Gastrocnemius medialis (tissue), 4 donors: ENCODE data around the gene CD244. TPM values are rescaled to one million over a fixed set of nuclear protein-coding genes. Genes with fewer than 3 reads are reported as not detected.
"Not testable (repeated sequence)": the region's sequence is repeated elsewhere in the genome, so short reads cannot be mapped to it uniquely, and the experiment has no call there.

ENCODE experiments used
- ATAC-seq, 2 donors: fragments of 150-250 bp; one replicate each; pipeline ENCODE4 v1.9.1; 2016
- DNase-seq, 2 donors: peaks; one replicate each; pipeline ENCODE4 v3.0.0-alpha.2; 2019
- H3K27ac ChIP-seq, 4 donors: fragments of 200-600 bp; sonication (generic); 1 replicate in 1 of 4; 2 replicates in 3 of 4; pipeline ENCODE4 v1.5.1; 2016 to 2018; ENCODE audit warnings: mild to moderate bottlenecking in 2 of 4, moderate library complexity in 1 of 4
- H3K27me3 ChIP-seq, 3 donors: fragments of 200-600 bp; sonication (generic) in 2 of 3; 1 replicate in 1 of 3; 2 replicates in 2 of 3; pipeline versions ENCODE4 v1.5.1 to v1.6.0; 2016 to 2019; ENCODE audit warnings: mild to moderate bottlenecking in 1 of 3, moderate library complexity in 1 of 3
- H3K36me3 ChIP-seq, 2 donors: fragments of 200-600 bp; sonication (generic) in 1 of 2; one replicate each; pipeline ENCODE4 v1.5.1; 2017 to 2018
- H3K4me1 ChIP-seq, 2 donors: fragments of 200-600 bp; sonication (generic) in 1 of 2; one replicate each; pipeline ENCODE4 v1.5.1; 2016 to 2017; ENCODE audit warnings: mild to moderate bottlenecking in 2 of 2
- H3K4me3 ChIP-seq, 4 donors: fragments of 200-600 bp; sonication (generic) in 3 of 4; 1 replicate in 1 of 4; 2 replicates in 3 of 4; pipeline ENCODE4 v1.5.1; 2016 to 2019; ENCODE audit warnings: mild to moderate bottlenecking in 2 of 4
- H3K9me3 ChIP-seq, 3 donors: fragments of 200-600 bp; sonication (generic) in 2 of 3; 1 replicate in 1 of 3; 2 replicates in 2 of 3; pipeline ENCODE4 v1.5.1; 2016 to 2019
- CTCF ChIP-seq, 5 experiments: fragments of 450-650 bp in 3 of 5; fragments of 200-600 bp in 2 of 5; sonication (generic) in 2 of 5; IDR thresholded peaks in 4 of 5; conservative IDR thresholded peaks in 1 of 5; 1 replicate in 4 of 5; 2 replicates in 1 of 5; pipeline ENCODE4 v1.5.1; 2016 to 2019; ENCODE audit warnings: antibody characterized with exemption in 5 of 5, mild to moderate bottlenecking in 3 of 5, moderate library complexity in 3 of 5
- POLR2A ChIP-seq, 2 donors: fragments of 450-650 bp; IDR thresholded peaks; one replicate each; pipeline ENCODE4 v1.6.1; 2017; ENCODE audit warnings: antibody characterized with exemption in 2 of 2, mild to moderate bottlenecking in 2 of 2, moderate library complexity in 2 of 2
- in situ Hi-C, 4 donors: fragments of 200-750 bp; cut with MboI; loops; one replicate each; pipeline versions ENCODE4 v1.15.0 to v1.8.0; 2017; ENCODE audit warnings: low sequenced_read_pairs in 4 of 4
- intact Hi-C: fragments of 100-400 bp; cut with DNase I; formaldehyde crosslinking; loops from one replicate; pipeline ENCODE4 v1.15.1; 2023; ENCODE audit warnings: low total_unique reads
- total RNA-seq, 4 donors: library from RNA; depleted of rRNA; stranded (reverse); fragments of >200 nt; gene quantifications; one replicate each; pipeline versions ENCODE4 v1.1.0 to v1.2.3, GENCODE V29; 2016

CD244 gene
- total RNA-seq, 4 donors from 2014 or later: not detected

GRCh38 chr1:160883581-160884513, 21.2 kb upstream of the CD244 start:
- Histone ChIP-seq H3K4me1 (no peaks in the 10 kb centered on the region), H3K27ac (no peak overlapping the region), H3K9me3 (no peaks in the 10 kb centered on the region), H3K27me3 (no peaks in the 10 kb centered on the region), H3K4me3 (no peak overlapping the region), H3K36me3 (no peaks in the 10 kb centered on the region)
- TF ChIP-seq CTCF (IDR thresholded peaks at IDR 0.05 in 4 of 5, conservative IDR thresholded peaks at IDR 0.05 in 1 of 5) (no peak), POLR2A (IDR thresholded peaks at IDR 0.05) (no peak)
- ATAC-seq: no peak
- intact Hi-C loops: no loop called here
- no peak for DNase-seq
- in situ Hi-C loops: no loop called here

DNA sequence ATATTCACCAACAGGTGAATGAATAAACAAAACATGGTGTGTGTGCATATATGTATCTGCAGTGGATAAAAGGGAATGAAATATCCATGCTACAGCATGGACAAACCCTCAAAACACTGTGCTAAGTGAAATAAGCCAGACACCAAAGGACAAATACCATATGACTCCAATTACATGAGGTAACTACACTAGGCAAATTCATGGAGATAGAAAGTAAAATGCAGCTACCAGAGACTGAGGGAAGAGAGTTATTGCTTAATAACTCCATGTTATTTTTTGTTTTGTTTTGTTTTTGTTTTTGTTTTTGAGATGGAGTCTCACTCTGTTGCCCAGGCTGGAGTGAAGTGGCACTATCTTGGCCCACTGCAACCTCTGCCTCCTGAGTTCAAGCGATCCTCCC, 19.9 kb upstream of the CD244 start:
- no peaks in the 10 kb centered on the region for H3K36me3 ChIP-seq
- no peak for TF ChIP-seq POLR2A (IDR thresholded peaks at IDR 0.05)
- TF ChIP-seq CTCF (IDR thresholded peaks at IDR 0.05 in 4 of 5, conservative IDR thresholded peaks at IDR 0.05 in 1 of 5): no peak
- no peaks in the 10 kb centered on the region for H3K27me3 ChIP-seq
- DNase-seq: no peak
- no peak overlapping the region for H3K27ac ChIP-seq
- no peaks in the 10 kb centered on the region for H3K4me1 ChIP-seq
- in situ Hi-C loops: no loop called here
- intact Hi-C loops: no loop called here
- H3K4me3 ChIP-seq: no peak overlapping the region
- ATAC-seq: no peak
- no peaks in the 10 kb centered on the region for H3K9me3 ChIP-seq

DNA sequence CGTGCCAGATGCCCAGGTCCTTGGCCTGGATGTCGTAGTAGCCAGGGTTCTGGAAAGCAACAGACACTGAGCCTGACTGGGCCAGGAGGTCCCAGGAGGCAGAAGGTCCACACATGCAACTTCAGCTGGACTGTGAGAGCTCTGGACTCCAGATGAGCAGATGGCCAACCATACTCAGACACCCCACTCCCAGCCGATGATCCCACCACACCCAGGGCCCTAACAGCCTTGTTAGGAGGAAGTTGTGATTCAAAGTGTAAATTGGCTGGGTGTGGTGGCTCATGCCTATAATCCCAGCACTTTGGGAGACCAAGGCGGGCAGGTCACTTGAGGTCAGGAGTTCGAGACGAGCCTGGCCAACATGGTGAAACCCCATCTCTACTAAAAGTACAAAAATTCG, 18.6 kb upstream of the CD244 start:
- H3K4me3 ChIP-seq, H3K27ac ChIP-seq, intact Hi-C loops, H3K27me3 ChIP-seq, H3K9me3 ChIP-seq, H3K36me3 ChIP-seq, ATAC-seq, in situ Hi-C loops, H3K4me1 ChIP-seq, DNase-seq: not testable (repeated sequence)

GRCh38 chr1:160880216-160880615, 17.5 kb upstream of the CD244 start:
- no peak for DNase-seq
- H3K27me3 ChIP-seq: no peaks in the 10 kb centered on the region
- in situ Hi-C loops: no loop called here
- no peak for TF ChIP-seq CTCF (IDR thresholded peaks at IDR 0.05 in 4 of 5, conservative IDR thresholded peaks at IDR 0.05 in 1 of 5)
- no peak for TF ChIP-seq POLR2A (IDR thresholded peaks at IDR 0.05)
- no peaks in the 10 kb centered on the region for H3K4me1 ChIP-seq
- H3K4me3 ChIP-seq: no peak overlapping the region
- intact Hi-C loops: no loop called here
- H3K36me3 ChIP-seq: no peaks in the 10 kb centered on the region
- no peak overlapping the region for H3K27ac ChIP-seq
- ATAC-seq: no peak
- H3K9me3 ChIP-seq: no peaks in the 10 kb centered on the region

- Histone ChIP-seq H3K27me3 (no peaks in the 10 kb centered on the region), H3K4me1 (no peaks in the 10 kb centered on the region), H3K9me3 (no peaks in the 10 kb centered on the region), H3K27ac (no peak overlapping the region), H3K4me3 (no peak overlapping the region), H3K36me3 (no peaks in the 10 kb centered on the region)
- ATAC-seq (no peak), DNase-seq (no peak)
- TF ChIP-seq CTCF (IDR thresholded peaks at IDR 0.05 in 4 of 5, conservative IDR thresholded peaks at IDR 0.05 in 1 of 5) (no peak), POLR2A (IDR thresholded peaks at IDR 0.05) (no peak)
- intact Hi-C loops (no loop called here), in situ Hi-C loops (no loop called here)
Measured at GRCh38 chr1:160879056-160879455, 16.4 kb upstream of the CD244 start.
